Upper lobe of left lung (tissue), 4 donors: ENCODE measurements around the gene UPK3A.

Experiments
- EP300 ChIP-seq, 4 donors: sonication (generic); formaldehyde crosslinking; IDR thresholded peaks; one replicate each; pipeline ENCODE4 v1.5.1; 2017; ENCODE audit warnings: antibody characterized with exemption in 4 of 4, control low read depth in 2 of 4
- POLR2A ChIP-seq, 4 donors: fragments of 450-650 bp; IDR thresholded peaks; one replicate each; pipeline ENCODE4 v1.5.1; 2016 to 2017; ENCODE audit warnings: antibody characterized with exemption in 4 of 4, mild to moderate bottlenecking in 2 of 4
- TF ChIP-seq, protein P1 (sequence below), 6 experiments: fragments of 450-650 bp in 4 of 6; fragments of 200-600 bp in 2 of 6; sonication (generic) in 2 of 6; IDR thresholded peaks; one replicate each; pipeline ENCODE4 v1.5.1; 2016 to 2019; ENCODE audit warnings: antibody characterized with exemption in 6 of 6

- TF ChIP-seq, protein P1, sequence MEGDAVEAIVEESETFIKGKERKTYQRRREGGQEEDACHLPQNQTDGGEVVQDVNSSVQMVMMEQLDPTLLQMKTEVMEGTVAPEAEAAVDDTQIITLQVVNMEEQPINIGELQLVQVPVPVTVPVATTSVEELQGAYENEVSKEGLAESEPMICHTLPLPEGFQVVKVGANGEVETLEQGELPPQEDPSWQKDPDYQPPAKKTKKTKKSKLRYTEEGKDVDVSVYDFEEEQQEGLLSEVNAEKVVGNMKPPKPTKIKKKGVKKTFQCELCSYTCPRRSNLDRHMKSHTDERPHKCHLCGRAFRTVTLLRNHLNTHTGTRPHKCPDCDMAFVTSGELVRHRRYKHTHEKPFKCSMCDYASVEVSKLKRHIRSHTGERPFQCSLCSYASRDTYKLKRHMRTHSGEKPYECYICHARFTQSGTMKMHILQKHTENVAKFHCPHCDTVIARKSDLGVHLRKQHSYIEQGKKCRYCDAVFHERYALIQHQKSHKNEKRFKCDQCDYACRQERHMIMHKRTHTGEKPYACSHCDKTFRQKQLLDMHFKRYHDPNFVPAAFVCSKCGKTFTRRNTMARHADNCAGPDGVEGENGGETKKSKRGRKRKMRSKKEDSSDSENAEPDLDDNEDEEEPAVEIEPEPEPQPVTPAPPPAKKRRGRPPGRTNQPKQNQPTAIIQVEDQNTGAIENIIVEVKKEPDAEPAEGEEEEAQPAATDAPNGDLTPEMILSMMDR (IDR thresholded peaks at IDR 0.05), result no peak
- TF ChIP-seq EP300 (IDR thresholded peaks at IDR 0.05) (no peak), POLR2A (IDR thresholded peaks at IDR 0.05) (no peak)
Observed at GRCh38 chr22:45316796-45317526, 32.2 kb downstream of the UPK3A start.
